ENCODE data around the gene UFD1. TPM values are rescaled to one million over a fixed set of nuclear protein-coding genes. Genes with fewer than 3 reads are reported as not detected.

The UFD1 gene, protein sequence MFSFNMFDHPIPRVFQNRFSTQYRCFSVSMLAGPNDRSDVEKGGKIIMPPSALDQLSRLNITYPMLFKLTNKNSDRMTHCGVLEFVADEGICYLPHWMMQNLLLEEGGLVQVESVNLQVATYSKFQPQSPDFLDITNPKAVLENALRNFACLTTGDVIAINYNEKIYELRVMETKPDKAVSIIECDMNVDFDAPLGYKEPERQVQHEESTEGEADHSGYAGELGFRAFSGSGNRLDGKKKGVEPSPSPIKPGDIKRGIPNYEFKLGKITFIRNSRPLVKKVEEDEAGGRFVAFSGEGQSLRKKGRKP
- polyA plus RNA-seq (2011; rRNA removed): 129 and 135 TPM in 2 replicates
- polyA minus RNA-seq (2011; rRNA and poly(A)+ RNA removed): 58.0 and 133 TPM in 2 replicates

DNA sequence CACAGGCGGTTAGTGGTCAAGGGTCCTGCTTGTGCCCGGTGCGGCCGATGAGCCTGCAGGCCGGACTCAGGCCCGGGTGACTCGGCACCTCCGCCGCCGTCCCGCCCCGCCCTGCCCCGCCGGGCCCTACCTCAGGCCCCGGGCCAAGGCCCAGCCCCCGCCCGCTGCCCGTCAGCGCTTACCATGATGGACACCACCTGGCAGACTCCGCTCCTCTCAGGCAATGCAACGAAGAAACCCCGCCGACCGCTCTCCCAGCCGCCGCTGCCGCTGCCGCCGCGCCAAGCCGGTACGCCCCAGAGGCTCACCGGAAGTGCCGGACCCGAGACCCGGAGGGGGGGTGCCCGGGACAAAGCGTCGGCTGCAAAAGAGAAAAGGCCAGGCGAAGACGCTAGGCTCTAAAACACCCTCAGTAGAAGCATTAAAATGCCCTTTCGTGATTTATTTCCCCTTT is at the start of gene UFD1:
UFD1 (minus strand) TSS at position 293 of the 454 bp plus-strand sequence; CDS start at position 185, 108 bp downstream.
- DNase-seq (ENCODE audit: low read depth): no peak
- ChIA-PET CTCF (interaction anchor here (0.8 to 1.3 kb wide), 2 partner anchors 151 to 299 kb away, joined by 3 to 4 read pairs; no protein-coding TSS in a partner anchor), POLR2A (no interaction called here)
- H3K36me3 ChIP-seq (ENCODE audit: control insufficient read depth, insufficient read depth, low read length): peaks cover 4% of the 10 kb centered on the region
- H3K27me3 ChIP-seq (ENCODE audit: control insufficient read depth, insufficient read depth, low read length): no peaks in the 10 kb centered on the region
- H3K4me3 ChIP-seq (ENCODE audit: low read depth, low read length): peak within 1 kb of the TSS; percentile 89
- TF ChIP-seq, protein P1, sequence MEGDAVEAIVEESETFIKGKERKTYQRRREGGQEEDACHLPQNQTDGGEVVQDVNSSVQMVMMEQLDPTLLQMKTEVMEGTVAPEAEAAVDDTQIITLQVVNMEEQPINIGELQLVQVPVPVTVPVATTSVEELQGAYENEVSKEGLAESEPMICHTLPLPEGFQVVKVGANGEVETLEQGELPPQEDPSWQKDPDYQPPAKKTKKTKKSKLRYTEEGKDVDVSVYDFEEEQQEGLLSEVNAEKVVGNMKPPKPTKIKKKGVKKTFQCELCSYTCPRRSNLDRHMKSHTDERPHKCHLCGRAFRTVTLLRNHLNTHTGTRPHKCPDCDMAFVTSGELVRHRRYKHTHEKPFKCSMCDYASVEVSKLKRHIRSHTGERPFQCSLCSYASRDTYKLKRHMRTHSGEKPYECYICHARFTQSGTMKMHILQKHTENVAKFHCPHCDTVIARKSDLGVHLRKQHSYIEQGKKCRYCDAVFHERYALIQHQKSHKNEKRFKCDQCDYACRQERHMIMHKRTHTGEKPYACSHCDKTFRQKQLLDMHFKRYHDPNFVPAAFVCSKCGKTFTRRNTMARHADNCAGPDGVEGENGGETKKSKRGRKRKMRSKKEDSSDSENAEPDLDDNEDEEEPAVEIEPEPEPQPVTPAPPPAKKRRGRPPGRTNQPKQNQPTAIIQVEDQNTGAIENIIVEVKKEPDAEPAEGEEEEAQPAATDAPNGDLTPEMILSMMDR (IDR thresholded peaks at IDR 0.05; ENCODE audit: insufficient read depth, low read depth, low read length): no peak

DNA sequence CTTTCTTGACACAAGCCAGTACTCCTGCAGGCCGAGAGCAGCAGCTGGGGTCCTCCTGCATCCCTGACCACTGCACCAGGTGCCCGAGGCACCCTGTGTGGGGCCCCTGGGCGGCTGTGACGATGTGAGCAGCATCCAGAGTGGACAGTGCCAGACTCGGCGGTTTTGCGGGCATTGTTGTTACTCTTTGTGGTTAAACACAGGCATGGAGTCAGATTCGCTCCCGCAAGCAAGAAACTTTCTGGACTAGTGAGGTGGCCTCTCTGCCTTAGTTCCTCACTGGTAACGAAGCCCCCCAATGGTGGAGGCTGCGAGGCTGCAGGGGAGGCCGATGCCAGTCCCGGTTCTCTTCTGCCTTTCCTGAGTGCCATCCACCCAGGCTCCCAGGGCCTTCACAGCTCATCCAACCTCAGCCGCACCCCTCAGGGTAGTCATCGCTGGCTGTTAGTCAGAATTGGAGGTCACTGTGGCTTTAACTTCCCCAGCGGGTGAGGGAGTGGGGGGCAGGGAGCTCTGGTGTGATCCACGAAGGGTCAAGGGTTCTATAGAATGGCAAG is 48.9 kb upstream of the UFD1 start:
- no peak for DNase-seq (ENCODE audit: low read depth)
- ChIA-PET CTCF (no interaction called here), POLR2A (no interaction called here)
- Histone ChIP-seq H3K36me3 (ENCODE audit: control insufficient read depth, insufficient read depth, low read length) (no peaks in the 10 kb centered on the region), H3K27me3 (ENCODE audit: control insufficient read depth, insufficient read depth, low read length) (peaks cover 3% of the 10 kb centered on the region), H3K4me3 (ENCODE audit: low read depth, low read length) (no peak overlapping the region)
- TF ChIP-seq, protein P1 (IDR thresholded peaks at IDR 0.05; ENCODE audit: insufficient read depth, low read depth, low read length): no peak

DNA sequence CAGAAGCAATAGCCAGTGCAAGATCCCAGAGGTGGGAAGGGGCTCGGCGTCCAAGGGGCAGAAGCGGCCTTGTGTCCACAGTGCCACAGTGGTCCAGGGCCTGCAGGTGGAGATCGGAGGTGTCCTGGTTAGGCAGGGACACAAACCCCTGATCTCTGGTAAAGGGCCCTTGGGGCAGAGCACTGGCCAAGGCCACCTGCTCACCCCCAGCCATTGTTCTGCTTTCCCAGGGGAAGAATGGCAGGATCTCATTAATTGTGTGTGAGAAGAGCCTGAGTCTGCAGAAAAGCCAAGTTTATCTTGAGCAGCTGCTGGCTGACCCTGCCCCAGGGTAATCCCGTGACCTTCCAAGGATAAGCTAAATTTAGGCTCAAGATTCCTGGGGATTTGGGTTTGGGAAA is 48.3 kb upstream of the UFD1 start:
- no peak overlapping the region for H3K4me3 ChIP-seq (ENCODE audit: low read depth, low read length)
- TF ChIP-seq, protein P1 (IDR thresholded peaks at IDR 0.05; ENCODE audit: insufficient read depth, low read depth, low read length): no peak
- DNase-seq (ENCODE audit: low read depth): no peak
- H3K36me3 ChIP-seq (ENCODE audit: control insufficient read depth, insufficient read depth, low read length): no peaks in the 10 kb centered on the region
- ChIA-PET POLR2A (no interaction called here), CTCF (no interaction called here)
- H3K27me3 ChIP-seq (ENCODE audit: control insufficient read depth, insufficient read depth, low read length): peaks cover 3% of the 10 kb centered on the region

DNA sequence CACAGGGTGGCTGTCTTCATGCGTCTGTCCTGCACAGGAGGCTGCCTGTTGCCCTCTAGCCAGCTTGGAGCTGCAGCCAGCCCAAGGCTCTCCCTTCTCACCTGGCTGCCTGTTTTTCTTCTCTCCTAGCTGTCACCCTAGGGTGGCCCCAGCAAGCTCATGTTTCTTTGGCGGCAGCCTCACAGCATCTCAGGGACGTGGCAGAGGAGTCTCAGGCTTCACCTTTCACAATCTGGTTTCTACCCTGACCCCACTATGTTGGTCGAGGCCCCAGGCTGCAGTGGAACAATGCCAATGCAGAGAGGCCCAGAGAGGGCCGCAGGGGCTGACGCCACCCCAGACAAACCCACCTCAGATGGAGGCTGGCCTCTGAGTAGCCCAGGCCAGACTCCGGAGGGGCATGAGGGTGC is 47.7 kb upstream of the UFD1 start:
- ChIA-PET CTCF (interaction anchor here (0.6 kb wide), 1 partner anchor 172 kb away, joined by 3 read pairs; no protein-coding TSS in a partner anchor), POLR2A (no interaction called here)
- TF ChIP-seq, protein P1 (IDR thresholded peaks at IDR 0.05; ENCODE audit: insufficient read depth, low read depth, low read length): no peak
- no peak for DNase-seq (ENCODE audit: low read depth)
- H3K27me3 ChIP-seq (ENCODE audit: control insufficient read depth, insufficient read depth, low read length): peaks cover 3% of the 10 kb centered on the region
- no peaks in the 10 kb centered on the region for H3K36me3 ChIP-seq (ENCODE audit: control insufficient read depth, insufficient read depth, low read length)
- H3K4me3 ChIP-seq (ENCODE audit: low read depth, low read length): no peak overlapping the region

DNA sequence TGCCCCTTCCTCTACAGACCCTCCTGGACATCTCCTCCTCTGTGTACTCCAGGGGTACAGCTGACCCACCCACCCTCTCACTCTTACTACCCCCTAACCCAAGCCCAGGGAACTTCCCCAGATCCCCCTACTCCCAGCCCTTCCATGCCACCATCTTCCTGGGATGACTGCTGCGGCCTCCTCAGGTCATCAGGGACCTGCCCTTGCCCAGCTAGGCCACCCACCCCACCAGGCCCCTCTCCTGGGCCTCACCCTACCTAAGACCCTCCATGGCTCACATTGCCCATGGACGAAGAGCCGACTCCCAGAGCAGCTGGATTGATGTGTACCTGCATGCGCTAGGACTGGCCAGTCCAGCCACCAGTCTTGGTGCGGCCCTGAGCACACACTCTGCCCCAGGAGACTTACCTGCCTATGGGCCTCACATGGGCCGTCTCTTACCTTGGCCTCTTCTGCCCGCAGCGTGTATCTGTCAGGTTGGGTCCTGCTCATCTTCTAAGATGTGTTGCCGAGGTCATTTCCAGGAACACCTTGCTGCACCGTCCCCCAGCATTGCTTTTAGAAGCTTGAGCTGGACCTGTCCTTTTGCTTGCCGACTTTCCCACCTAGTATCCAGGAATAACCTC is 47.2 kb upstream of the UFD1 start:
- no peaks in the 10 kb centered on the region for H3K36me3 ChIP-seq (ENCODE audit: control insufficient read depth, insufficient read depth, low read length)
- H3K4me3 ChIP-seq (ENCODE audit: low read depth, low read length): no peak overlapping the region
- ChIA-PET POLR2A (no interaction called here), CTCF (interaction anchor here (0.6 kb wide), 1 partner anchor 172 kb away, joined by 3 read pairs; no protein-coding TSS in a partner anchor)
- TF ChIP-seq, protein P1 (IDR thresholded peaks at IDR 0.05; ENCODE audit: insufficient read depth, low read depth, low read length): no peak
- DNase-seq (ENCODE audit: low read depth): no peak
- peaks cover 3% of the 10 kb centered on the region for H3K27me3 ChIP-seq (ENCODE audit: control insufficient read depth, insufficient read depth, low read length)
